GM06990 (cell line): Measurements from ENCODE around the gene MBP.
A peak's percentile ranks its signal among the peaks of the same experiment; 100 is the strongest.

ENCODE experiments used
- DNase-seq: peaks from one replicate; pipeline ENCODE4 v3.0.0-alpha.2; 2011; ENCODE audit not compliant: insufficient read length; ENCODE audit errors: extremely low read depth
- H3K27me3 ChIP-seq: replicated peaks from 2 replicates; pipeline ENCODE4 v1.6.0; 2011; ENCODE audit warnings: low read length; ENCODE audit not compliant: control insufficient read depth, insufficient read depth
- H3K36me3 ChIP-seq: 2 replicates; pipeline ENCODE4 v1.5.1; 2011; ENCODE audit warnings: low read length; ENCODE audit not compliant: control insufficient read depth, insufficient read depth
- H3K4me3 ChIP-seq: replicated peaks from 2 replicates; pipeline ENCODE4 v1.5.1; 2011; ENCODE audit warnings: low read depth, mild to moderate bottlenecking, control low read depth, low read length
- TF ChIP-seq, protein P1 (sequence below): IDR thresholded peaks from 2 replicates; pipeline ENCODE4 v1.5.1; 2011; ENCODE audit warnings: low read length, control low read depth, mild to moderate bottlenecking, inconsistent platforms; ENCODE audit not compliant: insufficient read depth, poor library complexity, severe bottlenecking

MBP gene

DNA sequence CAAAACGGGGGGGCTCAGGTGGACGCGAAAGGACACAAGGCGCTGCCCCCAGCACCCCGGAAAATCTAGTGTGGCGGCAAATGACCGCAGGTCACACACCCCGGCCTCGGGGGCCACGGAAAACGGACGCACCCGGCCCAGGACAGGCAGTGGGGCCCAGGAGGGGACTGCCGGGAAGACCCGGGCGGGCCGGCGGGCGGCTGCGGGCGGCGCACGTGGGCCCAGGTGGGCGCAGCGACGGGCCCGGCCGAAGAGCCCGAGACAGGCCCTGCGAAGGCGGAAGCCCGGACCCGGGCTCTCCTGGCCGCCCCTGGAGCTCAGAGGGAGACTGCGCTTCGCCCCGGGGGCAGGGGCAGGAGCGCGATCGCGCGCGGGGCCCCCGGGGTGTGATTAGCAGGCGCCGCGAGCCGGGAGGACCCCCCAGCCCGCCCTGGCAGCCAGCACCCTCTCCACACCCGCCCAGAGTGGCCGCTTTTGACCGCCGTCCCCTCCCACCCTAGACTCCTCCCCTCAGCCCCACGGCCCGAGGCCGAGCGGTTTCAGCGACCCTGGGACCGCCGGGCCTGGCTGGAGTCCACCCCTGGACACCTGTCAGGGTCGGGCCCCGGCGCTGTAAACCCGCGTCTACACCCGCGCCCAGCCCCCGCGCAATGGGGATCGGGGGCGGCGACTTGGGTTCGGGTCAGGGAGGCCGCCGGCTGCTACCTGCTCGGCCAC lies 773 bp downstream of the MBP start:
- Histone ChIP-seq H3K27me3 (no peaks in the 10 kb centered on the region), H3K4me3 (peak overlapping the region; percentile 82), H3K36me3 (no peaks in the 10 kb centered on the region)
- TF ChIP-seq, protein P1, sequence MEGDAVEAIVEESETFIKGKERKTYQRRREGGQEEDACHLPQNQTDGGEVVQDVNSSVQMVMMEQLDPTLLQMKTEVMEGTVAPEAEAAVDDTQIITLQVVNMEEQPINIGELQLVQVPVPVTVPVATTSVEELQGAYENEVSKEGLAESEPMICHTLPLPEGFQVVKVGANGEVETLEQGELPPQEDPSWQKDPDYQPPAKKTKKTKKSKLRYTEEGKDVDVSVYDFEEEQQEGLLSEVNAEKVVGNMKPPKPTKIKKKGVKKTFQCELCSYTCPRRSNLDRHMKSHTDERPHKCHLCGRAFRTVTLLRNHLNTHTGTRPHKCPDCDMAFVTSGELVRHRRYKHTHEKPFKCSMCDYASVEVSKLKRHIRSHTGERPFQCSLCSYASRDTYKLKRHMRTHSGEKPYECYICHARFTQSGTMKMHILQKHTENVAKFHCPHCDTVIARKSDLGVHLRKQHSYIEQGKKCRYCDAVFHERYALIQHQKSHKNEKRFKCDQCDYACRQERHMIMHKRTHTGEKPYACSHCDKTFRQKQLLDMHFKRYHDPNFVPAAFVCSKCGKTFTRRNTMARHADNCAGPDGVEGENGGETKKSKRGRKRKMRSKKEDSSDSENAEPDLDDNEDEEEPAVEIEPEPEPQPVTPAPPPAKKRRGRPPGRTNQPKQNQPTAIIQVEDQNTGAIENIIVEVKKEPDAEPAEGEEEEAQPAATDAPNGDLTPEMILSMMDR = no peak
- peak; percentile 68 for DNase-seq

DNA sequence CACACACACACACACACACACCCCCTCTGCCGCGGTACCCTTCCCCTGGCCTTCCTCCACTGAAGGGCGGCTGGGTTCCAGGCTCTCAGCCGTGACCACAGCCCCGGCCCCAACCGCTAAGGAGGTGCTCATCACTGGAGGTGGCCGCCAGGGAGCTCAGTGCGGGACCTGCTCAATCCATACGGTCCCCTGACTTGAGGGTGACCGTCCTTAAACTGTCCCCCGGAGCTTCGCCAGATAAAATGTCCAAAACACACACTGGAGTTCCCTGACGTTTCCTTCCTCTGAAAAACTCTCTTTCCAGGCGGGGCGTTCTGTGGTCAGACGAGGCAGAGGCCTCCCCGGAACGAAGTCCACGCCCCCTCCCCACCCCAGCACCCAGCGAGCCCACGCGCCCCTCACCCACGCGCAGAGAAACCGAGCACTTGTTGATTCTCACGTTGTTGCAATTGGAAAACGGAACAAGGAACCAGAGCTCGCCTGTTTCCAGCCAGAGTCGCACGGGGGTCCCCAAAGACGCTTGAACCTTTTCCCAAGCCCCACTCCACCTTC lies 1.4 kb downstream of the MBP start:
- no peaks in the 10 kb centered on the region for H3K27me3 ChIP-seq
- peak; percentile 60 for DNase-seq

GRCh38 chr18:77130229-77131099 lies 2.1 kb downstream of the MBP start:
- Histone ChIP-seq H3K36me3 (no peaks in the 10 kb centered on the region), H3K27me3 (no peaks in the 10 kb centered on the region), H3K4me3 (peak overlapping the region; percentile 82)
- TF ChIP-seq, protein P1 = no peak
- DNase-seq = no peak

More for the DNA sequence above, 1.4 kb downstream of the MBP start:
- Histone ChIP-seq H3K4me3 (peak overlapping the region; percentile 82), H3K36me3 (no peaks in the 10 kb centered on the region)
- TF ChIP-seq, protein P1 = no peak

DNA sequence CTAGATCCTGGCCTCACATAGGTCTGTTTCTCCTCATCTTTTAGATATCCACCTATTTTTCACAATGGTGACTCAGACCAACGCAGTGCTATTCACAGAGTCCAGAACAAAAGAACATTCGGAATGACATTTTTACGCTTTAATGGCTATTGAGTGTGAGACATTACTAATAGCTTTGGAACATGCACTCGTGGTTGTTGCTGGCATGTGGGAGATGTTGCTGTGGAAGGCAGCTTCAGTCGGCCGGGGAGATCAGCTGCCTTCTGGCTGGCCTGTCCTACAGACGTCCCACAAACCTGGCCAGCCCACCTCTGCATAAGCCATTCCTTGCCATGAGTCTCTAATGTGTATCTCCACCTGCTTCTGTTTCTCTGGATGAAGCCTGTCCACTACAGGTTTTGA lies 3.4 kb downstream of the MBP start:
- Histone ChIP-seq H3K27me3 (no peaks in the 10 kb centered on the region), H3K36me3 (no peaks in the 10 kb centered on the region), H3K4me3 (no peak overlapping the region)
- TF ChIP-seq, protein P1 = no peak
- no peak for DNase-seq

- Histone ChIP-seq H3K36me3 (no peaks in the 10 kb centered on the region), H3K4me3 (peak overlapping the region; percentile 19), H3K27me3 (no peaks in the 10 kb centered on the region)
- DNase-seq = peak; percentile 55
- TF ChIP-seq, protein P1 = no peak
Measured at GRCh38 chr18:77127769-77128671, 4.6 kb downstream of the MBP start.
